GM20431 (cell line): ENCODE measurements around the gene DNAJC17.

Experiments used
- in situ Hi-C: fragments of 300-500 bp; cut with MseI, MboI; formaldehyde crosslinking; loops from one replicate; pipeline ENCODE4 v1.15.0; 2020; ENCODE audit warnings: low sequenced_read_pairs; ENCODE audit not compliant: unreplicated experiment

The DNAJC17 gene

DNA sequence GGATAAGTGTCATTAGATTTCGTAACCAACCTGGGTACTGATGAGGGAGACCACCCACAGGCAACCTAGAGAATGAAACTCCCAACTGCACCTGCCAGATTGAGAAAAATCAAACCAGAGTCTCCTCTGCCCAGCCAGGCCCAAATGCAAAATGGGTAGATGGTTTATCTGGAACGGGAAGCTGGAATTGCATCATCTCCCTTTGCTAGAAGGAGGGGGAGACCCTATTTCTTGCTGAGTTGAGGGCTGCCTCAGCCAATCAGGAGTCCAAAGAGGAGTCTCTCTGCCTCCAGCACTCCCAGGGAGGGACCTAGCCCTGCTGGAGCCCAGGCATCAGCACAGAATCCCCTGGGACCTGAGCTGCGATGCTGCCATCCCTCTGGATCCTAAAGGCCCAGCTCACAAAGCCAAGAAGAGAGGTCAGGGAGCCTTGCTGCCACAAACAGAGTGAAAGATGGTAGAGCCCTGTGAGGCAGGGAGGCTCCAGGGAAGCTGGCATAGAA, 60.3 kb downstream of the DNAJC17 start:
- in situ Hi-C loops: no loop called here

DNA sequence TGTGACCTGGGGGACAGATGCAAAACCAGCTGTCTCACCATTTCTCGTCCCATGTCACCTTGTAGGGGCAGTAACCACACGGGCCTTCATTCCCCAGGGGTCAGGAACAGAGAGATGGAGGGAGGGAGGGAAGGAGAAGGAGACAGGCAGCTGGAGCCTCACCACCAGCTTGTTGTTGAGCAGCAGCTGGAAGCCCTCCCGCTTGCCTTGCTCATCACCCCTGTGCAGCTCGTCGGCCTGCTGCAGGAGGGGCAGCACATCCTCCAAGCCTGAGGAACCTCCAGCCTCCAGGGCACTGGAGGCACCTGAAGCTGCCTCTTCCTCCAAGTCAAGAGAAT, 62.5 kb downstream of the DNAJC17 start:
- in situ Hi-C loops: no loop called here

- in situ Hi-C loops: no loop called here
Observed at GRCh38 chr15:40743921-40744814, 63.1 kb downstream of the DNAJC17 start.

GRCh38 chr15:40743485-40743901, 63.8 kb downstream of the DNAJC17 start:
- in situ Hi-C loops: no loop called here

DNA sequence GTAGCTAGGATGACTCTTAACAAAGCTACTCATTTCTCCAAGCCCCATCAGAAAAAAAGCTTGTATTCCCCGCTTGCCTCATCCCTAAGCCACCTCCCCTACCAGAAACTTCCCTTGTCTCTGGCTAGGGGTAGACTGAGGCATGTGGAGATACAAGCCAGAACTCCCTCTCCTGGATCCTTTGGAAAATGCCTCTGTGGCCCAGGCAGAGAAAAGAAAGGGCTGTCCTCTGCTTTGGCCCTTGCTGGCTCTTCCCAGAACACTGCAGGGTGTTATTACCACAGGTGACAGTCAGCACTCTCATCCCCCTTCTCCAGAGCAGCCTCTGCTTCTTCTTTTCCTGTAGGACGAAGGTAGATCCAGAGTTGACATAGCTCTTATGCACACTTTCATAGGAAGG, 67.4 kb downstream of the DNAJC17 start:
- in situ Hi-C loops: no loop called here

DNA sequence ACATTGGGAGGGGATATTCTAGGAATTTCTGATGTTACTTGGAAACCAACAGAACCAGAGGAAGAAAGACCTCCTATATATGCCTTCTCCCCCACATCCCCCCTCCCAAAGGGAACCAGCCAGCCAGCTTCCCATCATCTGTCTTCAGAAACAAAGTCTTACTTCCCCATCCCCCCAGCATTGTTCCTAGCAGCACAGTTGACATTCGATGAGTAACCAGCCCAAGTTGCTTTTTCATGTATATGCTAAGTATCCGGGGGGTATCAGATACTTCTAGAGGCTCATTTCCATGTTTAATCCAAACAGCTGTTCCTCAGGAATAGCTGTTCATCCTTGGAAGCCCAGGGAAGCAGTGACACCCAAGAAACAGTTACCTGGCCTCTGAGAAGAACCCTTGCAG, 68.2 kb downstream of the DNAJC17 start:
- in situ Hi-C loops: no loop called here

GRCh38 chr15:40737048-40737447, 70.2 kb downstream of the DNAJC17 start:
- in situ Hi-C loops: no loop called here

GRCh38 chr15:40736575-40736974, 70.7 kb downstream of the DNAJC17 start:
- in situ Hi-C loops: no loop called here

DNA sequence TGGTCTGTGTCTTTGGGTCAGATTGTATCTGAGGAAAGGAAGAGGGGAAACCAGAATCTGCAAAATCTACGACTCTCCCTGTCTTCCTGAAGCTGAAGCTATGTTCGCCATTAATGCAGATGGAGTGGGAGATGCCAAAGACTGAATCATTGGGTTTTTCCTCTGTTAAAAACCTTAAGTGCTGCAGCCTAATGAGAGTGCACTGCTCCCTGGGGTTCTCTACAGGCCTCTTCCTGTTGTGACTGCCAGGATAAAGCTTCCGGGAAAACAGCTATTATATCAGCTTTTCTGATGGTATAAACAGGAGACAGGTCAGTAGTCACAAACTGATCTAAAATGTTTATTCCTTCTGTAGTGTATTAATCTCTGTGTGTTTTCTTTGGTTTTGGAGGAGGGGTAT, 76.2 kb downstream of the DNAJC17 start:
- in situ Hi-C loops: no loop called here

DNA sequence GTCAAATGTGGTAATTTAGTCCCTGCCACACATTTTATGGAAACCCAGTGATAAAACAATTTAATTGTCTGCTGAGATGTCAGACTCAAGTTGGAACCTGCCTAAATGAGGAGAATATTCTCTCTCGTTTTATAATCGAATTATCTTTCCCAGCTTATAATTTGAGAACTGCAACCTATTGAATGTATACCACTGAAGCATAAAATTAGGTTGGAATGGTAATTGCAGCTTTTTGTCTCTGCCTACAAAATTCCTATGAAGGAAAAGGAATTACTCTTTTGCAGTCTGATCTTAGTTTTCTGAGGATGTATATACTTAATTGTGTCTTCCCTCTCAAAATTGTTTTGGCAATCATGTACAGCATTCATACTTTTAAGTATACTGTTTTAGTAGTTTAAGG, 83.4 kb downstream of the DNAJC17 start:
- in situ Hi-C loops: no loop called here

DNA sequence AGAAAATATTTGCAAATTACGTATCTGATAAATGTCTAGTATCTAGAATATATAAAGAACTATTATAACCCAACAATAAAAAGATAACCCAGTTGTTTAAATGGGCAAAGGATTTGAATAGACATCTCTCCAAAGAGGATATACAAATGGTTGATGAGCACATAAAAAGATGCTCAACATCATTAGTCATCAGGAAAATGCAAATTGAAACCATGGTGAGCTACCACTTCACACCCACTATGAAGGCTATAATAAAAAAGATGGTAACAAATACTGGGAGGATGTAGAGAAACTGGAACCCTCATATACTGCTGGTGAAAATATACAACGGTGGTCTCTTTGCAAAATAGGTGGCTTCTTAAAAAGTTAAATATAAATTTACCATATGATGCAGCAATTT, 84.3 kb downstream of the DNAJC17 start:
- in situ Hi-C loops: no loop called here

GRCh38 chr15:40722354-40722753, 84.9 kb downstream of the DNAJC17 start:
- in situ Hi-C loops: no loop called here

- in situ Hi-C loops: no loop called here
Observed at GRCh38 chr15:40721701-40722100, 85.6 kb downstream of the DNAJC17 start.

DNA sequence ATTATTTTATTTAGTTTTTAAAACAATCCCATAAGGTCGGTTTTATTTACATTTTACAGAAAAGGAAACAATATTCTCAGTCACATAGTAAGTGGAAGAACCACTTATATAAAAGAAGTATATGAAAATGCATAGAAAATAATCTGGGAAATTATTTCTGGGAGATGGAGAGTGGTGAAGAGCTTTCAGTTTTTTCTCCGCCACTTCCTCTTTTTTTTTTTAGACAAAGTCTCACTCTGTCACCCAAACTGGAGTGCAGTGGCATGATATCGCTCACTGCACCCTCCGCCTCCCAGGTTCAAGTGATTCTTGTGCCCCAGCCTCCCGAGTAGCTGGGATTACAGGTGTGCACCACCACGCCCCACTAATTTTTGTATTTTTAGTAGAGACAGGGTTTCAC, 91.1 kb downstream of the DNAJC17 start:
- in situ Hi-C loops: no loop called here
